NOMO-1 treated with DMSO at 0.1 percent for 48 hours (cell line): Measurements from ENCODE around the gene BANF2.
A peak's percentile ranks its signal among the peaks of the same experiment; 100 is the strongest.

ENCODE experiments used
- DNase-seq: peaks from one replicate; lab custom pipeline; 2025; ENCODE audit not compliant: unreplicated experiment; lab: John Stamatoyannopoulos, UW

Gene BANF2

DNA sequence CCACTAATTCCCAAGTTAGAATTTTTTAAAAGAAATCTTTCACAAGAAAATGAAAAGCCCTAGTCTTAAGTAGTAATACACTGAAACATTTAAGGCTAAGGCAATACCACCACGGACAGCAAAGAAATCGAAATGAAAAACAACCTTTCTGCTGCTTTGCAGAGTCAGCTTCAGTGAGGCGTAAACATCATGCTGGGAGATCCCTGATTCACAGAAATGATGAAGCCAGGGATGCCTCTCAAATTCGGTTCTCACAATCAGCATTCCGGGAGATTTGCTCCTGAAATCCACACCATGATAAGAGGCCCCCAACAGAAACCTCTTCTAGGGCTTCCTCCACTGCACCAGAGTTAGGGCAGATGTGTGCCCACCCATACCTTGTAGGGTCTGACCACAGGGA is 36.3 kb upstream of the BANF2 start:
- DNase-seq, result no peak

DNA sequence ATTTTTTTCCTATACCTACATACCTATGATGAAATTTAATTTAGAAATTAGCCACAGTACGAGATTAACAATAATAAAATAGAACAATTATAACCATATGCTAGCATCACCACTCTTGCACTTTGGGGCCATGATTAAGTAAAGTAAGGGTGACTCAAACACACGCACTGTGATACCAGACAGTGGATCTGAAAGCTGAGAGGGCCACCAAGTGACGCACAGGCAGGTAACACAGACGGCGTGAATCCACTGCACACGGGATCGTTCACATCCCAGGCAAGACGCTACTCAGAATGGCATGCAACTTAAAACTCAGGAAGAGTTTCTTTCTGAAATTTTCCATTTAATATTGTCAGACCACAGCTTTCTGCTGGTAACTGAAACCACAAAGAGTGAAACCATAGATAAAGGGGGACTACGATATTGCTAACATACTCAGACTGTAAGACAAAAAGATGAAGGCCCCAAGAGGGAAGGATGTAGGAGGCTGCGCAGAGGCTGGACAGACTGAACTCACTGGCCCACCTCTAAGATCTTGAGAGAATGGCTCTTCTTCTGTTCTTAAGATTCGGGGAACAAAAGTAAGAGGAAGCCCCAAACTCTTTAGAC is 35.6 kb upstream of the BANF2 start:
- no peak for DNase-seq

DNA sequence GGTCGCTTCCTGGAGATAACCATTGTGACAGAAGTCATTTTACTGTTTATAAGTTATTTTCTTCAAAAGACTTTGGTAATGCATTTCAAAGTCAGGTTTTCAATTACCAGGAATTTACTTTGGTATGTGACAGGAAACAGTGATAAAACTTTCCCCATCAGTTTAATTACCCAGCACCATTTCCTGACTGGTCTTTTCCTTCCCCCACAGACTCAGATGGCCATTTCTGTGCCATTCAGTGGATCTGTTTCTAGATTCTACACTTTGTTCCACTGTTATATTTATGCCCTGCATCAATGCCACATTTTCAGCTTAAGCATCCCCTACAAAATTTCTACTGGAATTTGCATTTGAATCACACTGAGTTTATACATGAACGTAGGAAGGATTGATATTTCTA is 34.0 kb upstream of the BANF2 start:
- DNase-seq, result no peak

DNA sequence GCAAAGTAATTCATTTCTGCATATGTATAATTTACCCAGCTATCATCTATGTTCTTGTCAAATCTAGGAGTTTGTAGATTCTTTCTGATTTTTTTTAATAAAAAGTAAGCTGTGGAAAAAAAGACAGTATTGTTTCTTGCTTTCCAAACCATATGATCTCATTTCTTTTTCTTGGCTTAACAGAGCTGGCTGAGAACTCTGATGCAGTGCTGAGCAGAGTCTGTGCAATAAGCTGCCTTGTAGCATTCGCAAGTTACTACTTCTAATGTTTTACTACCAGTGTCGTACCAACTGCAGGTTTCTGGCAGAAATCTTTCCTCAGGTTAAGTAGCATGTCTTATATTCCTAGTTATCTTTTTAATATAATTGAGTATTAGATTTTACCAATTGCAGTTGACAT is 33.3 kb upstream of the BANF2 start:
- no peak for DNase-seq

DNA sequence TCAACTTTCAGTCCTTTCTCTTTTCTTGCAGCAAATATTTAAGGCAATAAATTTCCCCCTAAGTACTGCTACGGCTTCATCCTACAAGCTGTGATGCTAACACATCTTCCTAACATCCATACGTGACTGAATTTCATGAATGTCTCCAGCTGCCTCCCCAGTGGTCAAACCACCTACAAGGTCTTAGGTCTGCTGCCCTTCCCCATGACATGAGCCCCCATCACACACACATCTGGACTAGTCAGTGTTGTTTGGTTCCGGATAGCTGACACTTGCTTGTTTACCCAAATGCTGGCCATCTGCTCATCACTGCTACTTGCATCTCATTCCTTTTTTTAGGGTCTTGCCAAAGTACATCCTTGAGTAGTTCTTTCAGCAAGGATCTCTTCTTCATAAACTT is 32.3 kb upstream of the BANF2 start:
- DNase-seq, result no peak

DNA sequence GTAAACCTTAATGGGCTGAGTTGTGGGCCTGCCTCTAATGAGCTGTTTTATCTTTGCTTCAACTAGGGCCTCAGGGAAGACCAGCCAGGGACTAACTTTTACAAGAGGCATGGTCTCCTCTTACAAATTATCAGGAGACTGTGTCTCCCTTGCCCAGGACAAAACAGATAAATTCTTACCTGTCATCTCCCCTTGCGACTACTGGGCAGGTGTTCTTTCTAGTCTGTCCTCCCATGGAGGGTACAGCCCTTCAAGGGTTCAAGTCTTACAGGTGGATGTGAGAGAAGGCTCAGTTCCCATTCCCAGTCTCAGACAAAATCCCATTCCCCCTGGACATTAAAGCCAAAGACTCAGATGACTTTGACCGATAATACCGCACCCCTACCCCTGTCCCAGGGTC is 31.3 kb upstream of the BANF2 start:
- DNase-seq, result no peak

DNA sequence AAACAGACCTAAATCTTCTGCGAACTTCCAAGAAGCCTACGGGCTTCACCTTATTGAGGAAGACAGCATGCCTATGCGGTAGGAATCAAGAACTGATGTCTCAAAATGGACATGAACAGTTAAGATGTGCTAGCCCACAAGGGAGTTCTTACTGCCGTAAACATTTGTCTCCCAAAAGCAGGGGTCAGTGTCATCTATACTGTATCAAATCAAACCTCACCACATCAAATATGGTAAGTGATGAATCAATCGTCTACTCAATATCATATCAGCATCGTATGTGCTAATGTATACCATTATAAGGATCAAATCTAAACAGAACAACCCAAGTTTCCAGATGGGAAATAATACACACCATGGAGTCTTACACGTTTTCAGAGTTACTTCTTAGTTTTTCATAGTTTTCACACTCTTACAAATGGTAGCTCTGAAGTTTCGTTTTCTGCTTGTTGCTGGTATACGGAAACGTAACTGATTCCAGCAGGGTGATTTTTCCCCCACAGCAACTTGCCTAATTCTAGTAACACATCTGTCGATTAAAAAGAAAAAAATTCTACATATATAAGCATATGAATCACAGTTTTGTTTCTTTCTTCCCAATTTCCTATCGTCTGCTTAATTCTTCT is 30.3 kb upstream of the BANF2 start:
- no peak for DNase-seq

DNA sequence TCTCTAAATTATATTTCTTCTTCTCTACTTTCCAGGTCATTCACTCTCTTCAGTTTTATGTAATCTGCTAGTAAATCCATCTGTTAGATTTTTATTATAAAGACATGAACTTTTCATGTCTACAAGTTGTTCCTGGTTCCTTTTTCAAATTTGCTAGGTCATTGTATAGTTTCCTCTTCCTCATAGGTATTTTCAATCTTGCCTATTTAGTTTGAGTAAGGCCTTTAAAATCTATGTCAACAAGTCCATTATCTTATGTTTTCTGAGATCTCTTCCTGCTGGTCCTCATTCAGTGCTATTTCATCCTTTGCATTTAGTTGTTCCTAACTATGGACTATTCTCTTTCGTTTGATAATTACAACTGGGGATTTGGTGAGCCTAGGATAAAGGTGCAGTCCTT is 28.8 kb upstream of the BANF2 start:
- DNase-seq, result peak; percentile 63

DNA sequence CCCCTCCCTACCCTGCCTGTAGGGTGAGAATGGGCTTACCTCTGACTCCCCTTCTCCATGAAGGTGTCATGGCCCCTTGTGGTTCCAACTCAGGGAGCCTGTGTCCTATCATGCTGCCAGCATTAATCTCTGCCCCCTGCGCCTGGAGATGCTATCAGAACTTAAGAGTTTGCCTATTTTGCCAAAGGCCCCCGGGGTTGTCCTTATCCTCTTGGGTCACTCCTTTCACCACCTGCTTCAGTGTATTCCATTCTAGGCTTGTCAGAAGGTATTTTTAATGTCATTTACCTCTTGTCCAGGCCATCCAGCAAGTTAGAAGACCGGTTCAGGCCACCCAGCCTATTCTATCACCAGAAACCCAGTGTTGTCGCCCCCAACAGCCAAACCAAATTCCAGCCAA is 28.2 kb upstream of the BANF2 start:
- no peak for DNase-seq

DNA sequence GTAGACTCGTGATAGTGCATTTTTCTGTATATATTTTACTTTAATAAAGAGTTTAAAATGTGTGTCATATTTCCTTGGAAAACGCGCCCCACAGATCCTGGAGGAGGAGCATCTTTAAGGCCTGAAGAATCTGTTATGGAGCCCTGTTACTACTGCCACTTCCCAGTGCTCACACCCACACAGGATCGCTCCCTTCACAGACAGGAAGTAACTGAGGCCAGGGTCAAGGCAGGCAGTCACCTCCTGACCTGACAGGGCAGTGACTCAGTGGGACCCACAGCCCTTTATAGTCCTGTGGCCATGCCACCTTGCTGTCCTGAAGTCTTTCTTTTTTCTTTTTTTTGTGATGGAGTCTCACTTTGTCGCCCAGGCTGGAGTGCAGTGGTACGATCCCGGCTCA is 26.7 kb upstream of the BANF2 start:
- no peak for DNase-seq

DNA sequence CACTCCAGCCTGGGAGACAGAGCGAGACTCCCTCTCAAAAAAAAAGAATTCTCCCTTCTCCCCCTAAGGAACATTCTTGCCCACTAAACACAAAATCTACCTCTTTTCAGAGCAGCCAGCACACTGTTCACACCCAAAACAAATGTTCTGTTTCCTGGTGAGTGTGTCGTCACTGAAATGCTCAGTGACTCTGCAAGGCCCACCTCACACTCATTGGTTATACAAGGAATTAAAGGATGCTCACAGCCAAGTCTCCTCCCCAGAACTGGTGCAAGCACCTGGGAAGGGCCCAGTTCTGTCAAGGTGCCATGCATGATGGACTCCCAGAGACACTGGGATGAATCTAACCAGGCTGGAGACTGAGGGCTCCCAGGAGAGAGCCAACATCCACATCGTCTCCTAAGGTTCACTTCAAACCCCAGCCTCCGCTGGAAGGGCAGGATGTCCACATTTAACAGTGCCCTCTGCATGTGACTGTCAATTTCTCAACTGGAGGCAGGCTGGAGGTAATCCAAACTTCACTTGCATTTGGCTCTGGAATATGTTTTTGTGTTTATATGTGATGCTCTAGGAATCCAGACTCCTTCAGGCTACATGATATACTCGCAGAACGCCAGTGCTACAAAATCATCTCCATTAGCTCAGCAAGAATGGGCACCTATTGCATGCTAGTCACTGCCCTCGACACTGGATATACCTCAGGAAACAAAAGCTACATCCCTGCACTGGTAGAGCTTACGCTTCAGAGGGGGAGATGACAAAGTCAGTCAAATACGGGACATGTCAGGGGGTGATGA is 24.8 kb upstream of the BANF2 start:
- DNase-seq, result no peak

DNA sequence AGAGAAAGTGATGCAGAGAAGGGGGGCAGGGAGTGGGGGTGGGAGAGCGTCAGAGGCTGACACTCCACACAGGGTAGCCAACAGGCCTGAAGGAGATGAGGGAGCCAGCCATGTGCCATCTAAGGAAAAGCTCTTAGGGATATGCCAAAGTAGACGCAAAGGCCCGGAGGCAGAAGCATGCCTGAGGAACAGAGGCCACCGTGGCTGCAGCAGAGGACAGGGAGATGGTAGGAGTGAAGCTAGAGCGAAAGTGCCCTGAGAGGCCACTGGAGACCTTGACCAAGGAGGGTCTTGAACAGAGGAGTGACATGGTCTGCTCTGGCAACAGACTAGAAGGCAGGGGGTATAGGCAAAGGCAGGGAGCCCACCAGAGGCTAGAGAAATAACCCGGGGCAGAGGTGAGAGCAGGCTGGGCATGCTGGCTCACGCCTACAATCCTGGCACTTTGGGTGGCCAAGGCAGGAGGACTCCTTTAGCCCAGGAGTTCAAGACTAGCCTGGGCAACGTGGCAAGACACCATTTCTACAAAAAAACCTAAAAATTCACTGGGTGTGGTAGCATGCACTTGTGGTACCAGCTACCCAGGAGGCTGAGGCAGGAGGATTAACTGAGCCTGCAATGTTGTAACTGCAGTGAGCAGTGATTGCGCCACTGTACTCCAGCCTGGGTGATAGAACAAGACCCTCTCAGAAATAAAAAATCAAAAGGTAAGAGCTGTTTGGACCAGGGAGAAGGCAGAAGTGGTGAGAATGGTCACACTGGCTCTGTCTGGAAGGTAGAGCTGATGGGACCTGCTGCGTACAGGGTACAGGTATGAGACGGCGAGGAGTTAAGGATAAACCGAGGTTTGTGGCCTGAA is 24.0 kb upstream of the BANF2 start:
- no peak for DNase-seq

DNA sequence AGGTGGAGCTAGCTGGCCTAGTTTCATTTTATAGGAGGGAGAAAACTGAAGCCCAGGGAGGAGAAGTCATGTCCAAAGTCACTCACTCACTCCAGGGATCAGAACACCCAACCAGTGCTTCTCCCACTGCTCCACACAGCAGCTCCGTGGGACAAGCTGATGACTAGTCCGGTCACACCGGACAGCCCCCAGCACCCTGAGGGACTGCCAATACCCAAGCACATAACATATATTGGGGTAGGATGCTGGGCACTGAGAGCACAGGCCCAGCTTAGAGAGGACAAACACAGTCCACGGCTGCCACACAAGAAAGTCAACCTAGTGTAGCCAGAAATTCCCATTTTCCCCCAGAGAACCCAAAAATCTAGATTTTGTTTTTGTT is 23.4 kb upstream of the BANF2 start:
- no peak for DNase-seq

DNA sequence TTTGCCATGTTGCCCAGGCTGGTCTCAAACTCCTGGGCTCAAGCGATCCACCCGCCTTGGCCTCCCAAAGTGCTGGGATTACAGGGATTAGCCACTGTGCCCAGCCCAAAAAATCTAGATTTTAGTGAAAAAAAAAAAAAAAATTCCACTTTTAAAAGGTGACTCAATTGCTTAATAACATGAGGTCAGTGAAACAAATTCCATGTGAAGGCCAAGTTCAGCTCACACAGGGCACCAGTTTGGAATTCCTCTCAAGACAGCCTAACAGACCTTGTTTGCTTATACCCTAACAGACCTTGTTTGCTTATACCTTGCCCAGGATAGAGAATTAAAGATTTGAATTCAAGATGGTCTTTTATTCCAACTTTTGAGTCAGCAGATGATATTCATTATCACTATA is 22.8 kb upstream of the BANF2 start:
- no peak for DNase-seq

DNA sequence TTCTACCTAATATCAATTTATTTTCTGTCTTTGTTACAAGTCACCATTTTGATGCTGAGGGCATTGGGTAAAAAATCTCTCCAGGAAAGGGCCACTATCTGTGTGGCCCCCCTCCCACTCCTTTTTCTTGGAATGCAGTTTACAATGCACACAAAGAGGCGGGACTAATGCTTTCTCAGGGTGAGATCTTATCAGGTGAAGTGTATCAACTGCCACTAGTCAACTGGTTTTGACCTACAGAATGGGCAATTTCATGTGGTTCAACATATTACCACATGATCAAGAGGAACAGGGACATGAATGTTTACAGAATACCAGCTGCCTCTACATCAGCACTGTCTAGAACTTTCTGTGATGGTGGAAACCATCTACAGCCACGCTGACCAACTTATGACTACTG is 21.5 kb upstream of the BANF2 start:
- DNase-seq, result no peak

DNA sequence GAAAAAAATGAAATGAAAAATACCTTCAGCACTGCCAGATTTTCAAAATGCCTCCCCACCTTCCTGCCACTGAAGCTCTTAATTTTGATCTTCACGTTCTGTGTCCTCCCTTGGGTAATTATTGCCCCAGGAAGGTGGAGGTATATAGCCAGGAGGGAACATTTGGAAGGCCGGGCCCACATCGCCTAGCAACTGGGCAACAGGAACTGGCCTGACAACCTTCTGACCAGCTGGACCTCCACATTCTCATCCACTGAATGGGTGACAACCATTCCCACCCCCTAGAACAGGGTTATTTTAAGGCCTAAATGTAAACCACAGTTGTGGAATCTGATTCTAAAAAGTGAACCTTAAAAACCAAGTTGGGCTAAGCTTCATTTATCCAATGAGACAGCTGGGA is 20.9 kb upstream of the BANF2 start:
- DNase-seq, result no peak

DNA sequence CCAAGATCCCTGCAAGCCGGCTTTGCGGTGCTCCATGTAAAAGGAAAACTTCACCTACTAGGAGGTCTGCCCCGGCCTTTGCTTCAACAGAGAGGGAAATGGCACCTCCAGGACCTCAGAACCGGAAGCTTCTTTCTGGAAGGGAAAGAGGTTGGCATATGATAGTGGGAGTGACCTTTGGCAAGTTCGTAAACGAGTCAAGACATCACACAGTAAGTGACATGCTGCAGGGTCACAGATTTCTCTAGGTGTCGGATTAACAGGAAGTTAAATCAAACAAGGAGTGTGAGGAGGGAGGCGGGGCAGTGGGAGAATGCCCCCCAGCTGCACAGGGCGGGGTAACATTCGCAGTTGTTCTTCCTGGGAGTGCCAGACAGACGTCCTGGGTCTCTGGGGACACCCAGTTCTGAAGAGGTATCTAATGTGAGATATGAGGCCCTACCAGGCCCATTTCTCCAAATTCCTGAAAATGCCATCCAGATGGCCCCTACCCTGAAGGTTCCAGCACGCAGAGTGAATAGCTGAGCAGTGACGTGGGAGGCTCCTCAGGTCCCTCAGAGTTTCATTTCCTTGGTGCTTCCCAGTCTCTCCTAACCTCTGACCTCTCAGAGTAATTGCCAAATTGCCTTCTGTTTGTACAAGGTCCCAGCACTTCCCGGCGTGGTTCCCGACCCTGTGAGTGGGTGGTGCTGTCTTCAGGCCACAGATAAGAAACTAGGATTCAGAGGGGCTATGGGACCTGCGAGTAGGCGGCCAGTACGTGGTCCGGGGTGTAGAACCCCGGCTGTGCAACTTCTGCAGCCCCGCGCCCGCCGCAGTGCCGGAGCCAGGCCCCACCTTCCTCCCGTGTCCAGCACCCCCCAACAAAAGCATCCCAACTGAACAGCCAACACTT is 19.6 kb upstream of the BANF2 start:
- peak; percentile 13 for DNase-seq

DNA sequence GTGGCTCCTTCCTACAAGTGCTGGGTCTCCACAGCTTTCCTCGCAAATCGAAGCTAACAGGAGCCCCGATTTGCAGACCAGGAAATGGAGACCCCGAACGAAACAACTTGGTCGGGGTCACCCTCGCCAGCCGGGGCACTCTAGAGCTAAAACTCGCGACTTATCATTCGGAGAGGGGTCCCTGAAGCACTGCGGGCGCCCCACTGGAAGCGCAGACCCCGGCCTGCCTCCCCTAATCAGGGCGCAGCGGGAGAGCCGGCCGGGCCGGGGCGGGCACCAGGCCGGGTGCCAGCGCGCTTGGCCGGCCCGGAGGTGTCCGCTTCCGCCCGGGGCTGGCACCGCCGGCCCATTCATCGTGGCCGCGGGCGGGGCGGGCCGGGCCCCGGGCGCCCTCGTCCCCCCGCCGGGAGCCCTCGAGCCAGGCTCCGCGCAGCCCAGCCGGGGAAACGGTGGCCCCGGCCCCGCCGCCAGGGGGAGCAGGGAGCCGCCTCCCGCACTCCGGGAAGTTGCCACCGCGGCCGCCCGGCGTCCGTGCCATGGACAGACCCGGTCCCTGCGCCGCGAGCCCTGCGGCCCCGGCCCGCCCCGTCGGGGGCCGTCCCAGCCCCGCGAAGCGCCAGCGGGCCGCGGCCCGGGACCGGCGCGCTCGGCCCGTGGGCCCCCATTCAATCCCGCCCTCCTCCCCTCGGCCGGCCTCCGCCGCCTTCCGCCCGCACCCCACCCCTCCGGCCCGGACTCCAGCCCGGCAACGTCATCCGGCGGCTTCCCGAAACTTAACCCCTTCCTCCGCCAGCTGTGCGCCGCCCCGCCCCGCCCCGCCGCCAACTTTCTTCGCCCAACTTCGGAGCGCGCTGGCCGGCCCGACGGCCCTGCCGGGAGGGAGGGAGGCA is 18.7 kb upstream of the BANF2 start:
- DNase-seq, result peak; percentile 58

DNA sequence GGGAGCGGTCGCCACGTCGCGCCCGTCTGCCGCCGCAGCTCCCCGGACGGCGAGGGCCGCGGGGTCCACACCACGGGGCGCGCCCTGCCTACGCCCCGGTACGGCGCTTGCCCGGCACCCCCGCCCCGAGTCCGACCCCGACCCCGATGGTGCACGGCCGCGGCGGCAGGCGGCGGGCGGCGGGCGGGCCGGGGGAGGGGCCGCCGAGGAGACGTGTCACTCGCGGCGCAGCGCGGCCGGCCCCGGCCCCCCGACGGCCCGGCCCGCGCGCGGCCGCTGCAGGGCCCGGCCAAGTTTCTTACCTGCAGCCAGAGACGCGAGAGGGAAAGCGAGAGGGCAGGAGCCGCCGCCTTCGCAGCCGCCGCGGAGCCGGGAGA is 18.1 kb upstream of the BANF2 start:
- no peak for DNase-seq
